ENCODE results near the gene TRIM38. TPM values are rescaled to one million over a fixed set of nuclear protein-coding genes. Genes with fewer than 3 reads are reported as not detected.

Gene TRIM38
- total and polyA plus RNA-seq, 2 of the 13 experiments (the other 11 are each of a cell fraction or from before 2014, with no cell fraction given): 2.5 to 3.1 TPM

GRCh38 chr6:25992413-25993340 is 30.1 kb downstream of the TRIM38 start (continued):
- peak; percentile 61; the same call in 1 of the 2 replicates for TF ChIP-seq ZBTB14 (CRISPR knock-in tag; IDR thresholded peaks at IDR 0.05)
- TF ChIP-seq HNF4A (CRISPR knock-in tag; IDR thresholded peaks at IDR 0.05): no peak
- 0 out of 2 replicates have a peak, but pooled peaks have one; percentile 59 for TF ChIP-seq ZNF234 (CRISPR knock-in tag; conservative IDR thresholded peaks at IDR 0.05)
- TF ChIP-seq PBX3 (CRISPR knock-in tag; IDR thresholded peaks at IDR 0.05; ENCODE audit: borderline replicate concordance): no peak
- peak; percentile 98 for TF ChIP-seq RBFOX2 (IDR thresholded peaks at IDR 0.05; ENCODE audit: low read depth, low read length)
- peak; percentile 71 for TF ChIP-seq ARID5B (CRISPR knock-in tag; IDR thresholded peaks at IDR 0.05)
- no peak; the same call in 1 of the 2 replicates for TF ChIP-seq CC2D1A (CRISPR knock-in tag; IDR thresholded peaks at IDR 0.05)
- no peak for TF ChIP-seq SOX6 (IDR thresholded peaks at IDR 0.05)
- TF ChIP-seq SOX6 (CRISPR knock-in tag; IDR thresholded peaks at IDR 0.05): peak; percentile 41; the same call in 1 of the 2 replicates
- TF ChIP-seq ZNF710 (CRISPR knock-in tag; IDR thresholded peaks at IDR 0.05; ENCODE audit: borderline replicate concordance): peak; percentile 28; the same call in 1 of the 2 replicates
- peak; percentile 96 for TF ChIP-seq PTBP1 (IDR thresholded peaks at IDR 0.05; ENCODE audit: low read depth, low read length, poor library complexity, severe bottlenecking)
- peak; percentile 86; the same call in 1 of the 2 replicates for TF ChIP-seq SIN3A (IDR thresholded peaks at IDR 0.05; ENCODE audit: borderline replicate concordance, low read depth, low read length)
- peak; percentile 76 for TF ChIP-seq STAG1 (CRISPR knock-in tag; IDR thresholded peaks at IDR 0.05)
- peak; percentile 96 for TF ChIP-seq MYPOP (CRISPR knock-in tag; IDR thresholded peaks at IDR 0.05)
- TF ChIP-seq ZNF790 (CRISPR knock-in tag; IDR thresholded peaks at IDR 0.05; ENCODE audit: borderline replicate concordance): peak; percentile 89; the same call in 1 of the 2 replicates
- TF ChIP-seq ZNF580 (CRISPR knock-in tag; IDR thresholded peaks at IDR 0.05; ENCODE audit: borderline replicate concordance, low read depth): peak; percentile 91
- TF ChIP-seq HIVEP1 (CRISPR knock-in tag; IDR thresholded peaks at IDR 0.05): no peak
- TF ChIP-seq KDM5B (CRISPR knock-in tag; IDR thresholded peaks at IDR 0.05; ENCODE audit: borderline replicate concordance): peak; percentile 69; the same call in 1 of the 2 replicates
